HTR-8/SVneo (cell line): ENCODE measurements around the gene CACNB2.
A peak's percentile ranks its signal among the peaks of the same experiment; 100 is the strongest.

ENCODE experiments used
- DNase-seq: peaks from one replicate; pipeline ENCODE4 v3.0.0; 2011; ENCODE audit warnings: low spot score, mixed read lengths; ENCODE audit not compliant: insufficient read length
- FAIRE-seq: peaks from 2 replicates; lab custom pipeline; 2011; peaks lifted over from hg19 to GRCh38; lab: Jason Lieb, UNC

CACNB2 gene

DNA sequence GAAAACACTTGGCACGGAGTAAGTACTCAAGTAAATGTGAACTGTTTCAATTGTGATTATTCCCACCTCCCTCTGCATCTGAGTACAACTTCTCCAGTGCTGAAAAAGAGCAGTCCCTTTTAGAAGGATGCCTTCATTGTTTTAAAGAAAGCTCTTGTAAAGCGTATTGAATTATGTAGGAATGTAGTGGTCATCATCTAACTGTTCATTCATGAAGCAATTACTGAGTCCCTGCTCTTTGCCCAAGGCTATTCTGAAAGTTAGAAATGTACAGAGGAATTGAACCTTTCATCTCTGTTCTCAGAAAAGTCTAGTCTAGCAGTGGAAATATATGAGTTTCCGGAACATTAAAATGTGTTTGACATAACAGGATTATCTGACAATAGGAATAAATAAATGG is 127.8 kb downstream of the CACNB2 start:
- FAIRE-seq (no peak), DNase-seq (no peak)

DNA sequence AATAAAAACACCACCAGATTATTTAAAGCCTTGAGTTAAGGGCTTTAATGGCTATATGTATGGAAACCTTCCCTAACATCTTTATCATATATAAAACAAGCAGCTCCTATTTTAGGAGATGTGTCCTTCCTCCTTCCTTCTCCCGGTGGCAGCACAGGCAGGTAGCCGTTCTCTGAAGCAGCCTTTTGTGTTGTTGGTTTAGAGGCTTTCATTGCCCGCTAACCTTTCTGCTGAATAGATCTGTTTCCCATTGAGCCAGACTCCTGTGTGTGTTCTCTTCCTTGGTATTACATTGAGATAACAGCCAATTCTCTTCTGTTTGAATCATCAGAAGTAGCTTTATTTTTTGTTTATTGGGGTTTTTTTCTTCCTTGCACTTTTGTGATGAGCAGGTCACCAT is 131.3 kb downstream of the CACNB2 start:
- FAIRE-seq = no peak
- DNase-seq = no peak

GRCh38 chr10:18273039-18273438 is 132.8 kb downstream of the CACNB2 start:
- FAIRE-seq = no peak
- DNase-seq = no peak

GRCh38 chr10:18278181-18278580 is 138.0 kb downstream of the CACNB2 start:
- no peak for FAIRE-seq
- DNase-seq = no peak

GRCh38 chr10:18279173-18279572 is 138.9 kb downstream of the CACNB2 start:
- DNase-seq = no peak
- FAIRE-seq = no peak

- DNase-seq = no peak
These were observed 141.9 kb downstream of the CACNB2 start for GRCh38 chr10:18282094-18282493.

GRCh38 chr10:18290651-18291313 is 150.6 kb downstream of the CACNB2 start:
- FAIRE-seq = no peak
- no peak for DNase-seq

More at GRCh38 chr10:18282094-18282493, 141.9 kb downstream of the CACNB2 start:
- FAIRE-seq = no peak

- no peak for FAIRE-seq
- no peak for DNase-seq
These were observed 153.6 kb downstream of the CACNB2 start for GRCh38 chr10:18293536-18294510.

GRCh38 chr10:18294633-18295032 is 154.4 kb downstream of the CACNB2 start:
- FAIRE-seq (no peak), DNase-seq (no peak)

DNA sequence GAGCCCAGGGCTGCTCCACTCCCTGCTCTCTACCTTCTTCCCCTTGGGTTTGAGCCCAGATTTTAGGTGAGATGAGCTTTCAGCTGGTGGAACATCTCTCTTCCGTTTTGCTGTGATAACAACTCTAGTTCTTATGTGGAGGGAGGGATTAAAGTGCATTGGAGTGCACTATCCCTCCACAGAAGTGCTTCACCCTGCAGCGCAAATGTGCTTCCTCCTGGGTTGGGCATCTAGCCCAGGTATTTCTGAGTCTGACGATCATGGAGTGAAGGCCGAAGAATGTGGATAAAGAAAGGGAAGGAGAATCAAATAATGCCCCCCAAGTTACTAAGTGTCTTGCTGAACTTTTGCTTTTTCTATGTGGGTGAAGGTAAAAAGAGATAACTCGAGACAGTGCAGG is 157.4 kb downstream of the CACNB2 start:
- DNase-seq = no peak
- no peak for FAIRE-seq

GRCh38 chr10:18298256-18298655 is 158.0 kb downstream of the CACNB2 start:
- no peak for DNase-seq
- no peak for FAIRE-seq

DNA sequence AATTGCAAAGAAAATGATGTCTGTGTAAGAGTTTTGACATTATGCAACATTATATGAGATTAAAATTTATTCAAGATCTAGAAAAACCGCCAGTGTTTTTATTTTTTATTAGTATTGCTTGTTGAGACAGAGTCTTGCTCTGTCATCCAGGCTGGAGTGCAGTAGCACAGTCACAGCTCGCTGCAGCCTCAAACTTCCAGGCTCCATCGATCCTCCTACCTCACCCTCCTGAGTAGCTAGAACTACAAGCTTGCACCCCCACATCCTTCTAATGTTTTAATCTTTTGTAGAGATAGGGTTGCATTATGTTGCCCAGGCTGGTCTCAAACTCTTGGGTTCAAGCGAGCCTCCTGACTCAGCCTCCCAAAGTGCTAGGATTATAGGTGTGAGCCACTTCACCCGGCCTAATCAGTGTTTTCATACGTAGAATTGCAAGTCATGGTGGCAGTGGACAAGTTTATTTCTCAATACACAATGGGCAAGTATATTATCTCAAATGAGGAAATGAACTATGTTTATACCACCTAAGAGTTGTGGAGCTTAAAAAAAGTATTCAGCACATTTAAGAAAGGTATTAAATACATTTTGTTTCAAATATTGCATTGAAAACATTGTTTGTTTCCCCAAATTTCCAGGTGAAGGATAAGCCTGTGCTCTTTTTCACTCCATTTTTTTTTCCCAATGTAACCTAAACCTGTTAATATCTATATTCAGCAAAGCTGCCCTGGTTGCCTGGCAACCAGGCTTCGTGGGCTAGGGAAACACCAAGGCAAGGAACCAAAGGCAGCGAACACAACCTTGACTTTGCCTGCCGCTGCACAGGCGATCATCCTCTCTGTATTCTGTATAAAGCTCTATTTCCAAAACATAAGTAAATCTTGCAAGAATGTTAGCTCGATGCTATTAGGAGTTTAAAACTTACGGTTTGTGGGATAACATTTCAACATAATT is 163.9 kb downstream of the CACNB2 start:
- FAIRE-seq = no peak
- no peak for DNase-seq

- FAIRE-seq (no peak), DNase-seq (no peak)
These were observed 165.8 kb downstream of the CACNB2 start for GRCh38 chr10:18306031-18306430.

DNA sequence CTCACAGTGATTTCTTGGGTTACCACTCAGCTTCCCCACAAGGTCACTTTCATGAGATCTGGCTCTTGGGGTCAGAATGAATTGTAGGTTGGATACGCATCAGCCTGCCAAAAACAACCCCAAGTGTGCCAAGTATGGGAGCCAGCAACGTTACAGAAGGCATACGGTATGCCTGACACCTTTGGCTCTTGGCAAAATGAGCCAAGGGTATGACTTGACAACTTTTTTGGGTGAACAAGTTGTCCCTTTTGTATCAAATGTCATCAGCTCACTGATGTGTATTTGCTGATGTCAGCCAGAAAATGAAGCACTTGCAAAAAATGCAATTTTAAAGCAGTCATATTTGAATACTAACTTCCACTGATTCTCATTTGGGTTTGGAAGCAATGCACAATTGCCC is 168.4 kb downstream of the CACNB2 start:
- FAIRE-seq = no peak
- no peak for DNase-seq

- DNase-seq = no peak
- FAIRE-seq = no peak
These were observed 170.5 kb downstream of the CACNB2 start for GRCh38 chr10:18310761-18311160.

DNA sequence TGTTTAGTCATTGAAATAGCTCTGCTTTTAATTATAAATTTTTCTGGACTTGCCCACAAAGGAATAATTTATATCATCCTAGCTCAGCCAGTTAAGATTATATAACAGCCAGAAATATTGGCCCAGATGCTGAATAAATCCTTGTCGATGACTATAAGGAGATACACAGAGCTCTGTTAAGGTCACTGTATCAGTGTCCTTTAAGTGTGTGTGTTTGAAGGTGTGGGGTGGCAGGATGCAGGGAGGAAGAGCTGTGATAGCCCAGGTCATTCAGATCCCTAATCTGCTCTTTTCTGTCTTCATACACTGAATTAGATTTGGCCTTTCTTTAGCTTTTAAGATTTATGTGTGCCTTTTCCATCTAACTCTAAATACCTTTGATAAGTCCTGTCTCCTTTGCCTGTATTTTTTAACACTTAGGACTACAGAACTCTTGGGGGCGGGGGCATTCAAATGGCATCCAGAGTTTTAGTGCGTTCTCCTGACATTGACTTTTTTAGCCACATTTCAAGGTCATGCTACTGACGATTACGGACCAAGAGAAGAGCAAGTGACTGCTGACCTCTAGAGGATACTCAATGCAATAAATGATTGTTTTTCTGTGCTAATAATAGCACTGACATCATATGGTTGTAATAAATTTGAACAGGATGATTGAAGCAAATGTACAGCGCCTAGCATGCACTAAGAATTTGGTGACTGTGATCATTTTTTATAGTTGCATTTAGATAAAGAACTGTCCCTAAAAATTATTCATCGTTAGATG is 172.3 kb downstream of the CACNB2 start:
- no peak for FAIRE-seq
- peak; percentile 34 for DNase-seq

- FAIRE-seq (no peak), DNase-seq (no peak)
These were observed 172.9 kb downstream of the CACNB2 start for GRCh38 chr10:18313140-18313530.

- FAIRE-seq = no peak
- DNase-seq = no peak
These were observed 173.4 kb downstream of the CACNB2 start for GRCh38 chr10:18313626-18314025.

GRCh38 chr10:18319628-18320027 is 179.4 kb downstream of the CACNB2 start:
- DNase-seq = no peak
- no peak for FAIRE-seq

DNA sequence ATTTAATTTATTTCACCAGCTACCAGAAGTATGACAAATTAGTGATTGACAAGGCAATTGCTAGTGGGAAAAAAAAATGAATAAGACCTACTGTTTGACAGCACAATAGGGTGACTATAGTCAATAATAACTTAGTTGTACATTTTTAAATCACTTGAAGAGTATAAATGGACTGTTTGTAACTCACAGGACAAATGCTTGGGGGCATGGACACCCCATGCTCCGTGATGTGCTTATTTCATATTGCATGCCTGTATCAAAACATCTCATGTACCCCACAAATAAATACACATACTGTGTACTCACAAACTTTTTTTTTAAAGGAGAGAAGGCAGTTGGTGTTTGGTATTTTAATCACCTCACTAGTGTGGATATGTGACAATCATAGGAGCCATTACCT is 181.1 kb downstream of the CACNB2 start:
- DNase-seq (no peak), FAIRE-seq (no peak)
